Measurements from ENCODE around the gene KCNF1.

DNA sequence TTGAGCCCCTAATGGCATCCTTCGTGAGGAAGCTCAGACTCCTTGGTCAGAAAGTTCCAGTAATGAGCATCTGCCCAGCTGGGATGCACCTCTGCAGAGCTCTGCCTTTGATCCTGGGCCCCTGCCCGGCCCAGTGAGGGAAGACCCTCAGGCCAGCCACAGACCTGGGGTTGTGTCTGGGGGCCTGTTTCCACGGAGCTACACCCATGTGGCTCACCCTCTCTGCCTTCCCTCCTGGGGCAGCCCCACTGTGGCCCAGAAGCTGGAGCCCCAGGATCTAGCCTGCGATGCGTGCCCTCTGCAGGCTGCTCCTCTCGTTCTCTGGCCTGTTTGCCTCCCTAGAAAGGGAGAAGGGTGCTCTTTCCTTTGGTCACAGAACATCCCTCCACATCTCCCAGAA is 9.8 kb downstream of the KCNF1 start:
- TF ChIP-seq, protein P1, sequence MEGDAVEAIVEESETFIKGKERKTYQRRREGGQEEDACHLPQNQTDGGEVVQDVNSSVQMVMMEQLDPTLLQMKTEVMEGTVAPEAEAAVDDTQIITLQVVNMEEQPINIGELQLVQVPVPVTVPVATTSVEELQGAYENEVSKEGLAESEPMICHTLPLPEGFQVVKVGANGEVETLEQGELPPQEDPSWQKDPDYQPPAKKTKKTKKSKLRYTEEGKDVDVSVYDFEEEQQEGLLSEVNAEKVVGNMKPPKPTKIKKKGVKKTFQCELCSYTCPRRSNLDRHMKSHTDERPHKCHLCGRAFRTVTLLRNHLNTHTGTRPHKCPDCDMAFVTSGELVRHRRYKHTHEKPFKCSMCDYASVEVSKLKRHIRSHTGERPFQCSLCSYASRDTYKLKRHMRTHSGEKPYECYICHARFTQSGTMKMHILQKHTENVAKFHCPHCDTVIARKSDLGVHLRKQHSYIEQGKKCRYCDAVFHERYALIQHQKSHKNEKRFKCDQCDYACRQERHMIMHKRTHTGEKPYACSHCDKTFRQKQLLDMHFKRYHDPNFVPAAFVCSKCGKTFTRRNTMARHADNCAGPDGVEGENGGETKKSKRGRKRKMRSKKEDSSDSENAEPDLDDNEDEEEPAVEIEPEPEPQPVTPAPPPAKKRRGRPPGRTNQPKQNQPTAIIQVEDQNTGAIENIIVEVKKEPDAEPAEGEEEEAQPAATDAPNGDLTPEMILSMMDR (IDR thresholded peaks at IDR 0.05; ENCODE audit: poor library complexity): no peak
- no peak for TF ChIP-seq EZH2 (IDR thresholded peaks at IDR 0.05; ENCODE audit: borderline replicate concordance)
